ENCODE results near the gene CSMD2. TPM values are rescaled to one million over a fixed set of nuclear protein-coding genes. Genes with fewer than 3 reads are reported as not detected.

Gene CSMD2
- total RNA-seq, 2 experiments from 2014 or later, result not detected

GRCh38 chr1:33979341-33979740, 185.7 kb downstream of the CSMD2 start:
- no peak overlapping the region for H3K4me3 Mint-ChIP-seq
- POLR2A ChIA-PET, result no interaction called here
- TF ChIP-seq CTCF (IDR thresholded peaks at IDR 0.05), result no peak
- no peak for DNase-seq
- no peaks in the 10 kb centered on the region for H3K36me3 Mint-ChIP-seq (ENCODE audit: low read depth)
- peaks cover 17% of the 10 kb centered on the region for H3K27me3 Mint-ChIP-seq
- H3K9me3 Mint-ChIP-seq, result no peaks in the 10 kb centered on the region
- ATAC-seq, result no peak
- H3K4me1 Mint-ChIP-seq (ENCODE audit: low read depth), result no peaks in the 10 kb centered on the region
- intact Hi-C loops (cut with micrococcal nuclease), result no loop called here
- H3K27ac Mint-ChIP-seq, result no peak overlapping the region
- CTCF ChIA-PET, result no interaction called here

GRCh38 chr1:33975961-33976360, 189.1 kb downstream of the CSMD2 start:
- ChIA-PET CTCF (no interaction called here), POLR2A (no interaction called here)
- no peaks in the 10 kb centered on the region for H3K4me1 Mint-ChIP-seq (ENCODE audit: low read depth)
- no peaks in the 10 kb centered on the region for H3K9me3 Mint-ChIP-seq
- H3K27ac Mint-ChIP-seq, result no peak overlapping the region
- ATAC-seq (no peak), DNase-seq (no peak)
- H3K27me3 Mint-ChIP-seq, result peaks cover 13% of the 10 kb centered on the region
- H3K36me3 Mint-ChIP-seq (ENCODE audit: low read depth), result no peaks in the 10 kb centered on the region
- intact Hi-C loops (cut with micrococcal nuclease), result no loop called here
- no peak overlapping the region for H3K4me3 Mint-ChIP-seq
- no peak for TF ChIP-seq CTCF (IDR thresholded peaks at IDR 0.05)

- H3K36me3 Mint-ChIP-seq (ENCODE audit: low read depth), result no peaks in the 10 kb centered on the region
- ATAC-seq (no peak), DNase-seq (no peak)
- ChIA-PET POLR2A (no interaction called here), CTCF (no interaction called here)
- no peak overlapping the region for H3K4me3 Mint-ChIP-seq
- no peak for TF ChIP-seq CTCF (IDR thresholded peaks at IDR 0.05)
- no peaks in the 10 kb centered on the region for H3K9me3 Mint-ChIP-seq
- intact Hi-C loops (cut with micrococcal nuclease), result no loop called here
- peaks cover 9% of the 10 kb centered on the region for H3K27me3 Mint-ChIP-seq
- H3K4me1 Mint-ChIP-seq (ENCODE audit: low read depth), result no peaks in the 10 kb centered on the region
- H3K27ac Mint-ChIP-seq, result no peak overlapping the region
Measured at GRCh38 chr1:33973799-33974545, 191.1 kb downstream of the CSMD2 start.

- no peak overlapping the region for H3K27ac Mint-ChIP-seq
- H3K36me3 Mint-ChIP-seq (ENCODE audit: low read depth), result no peaks in the 10 kb centered on the region
- no peak for ATAC-seq
- TF ChIP-seq CTCF (IDR thresholded peaks at IDR 0.05), result no peak
- CTCF ChIA-PET, result no interaction called here
- intact Hi-C loops (cut with micrococcal nuclease), result no loop called here
- no peaks in the 10 kb centered on the region for H3K4me1 Mint-ChIP-seq (ENCODE audit: low read depth)
- no peak for DNase-seq
- peaks cover 9% of the 10 kb centered on the region for H3K27me3 Mint-ChIP-seq
- H3K9me3 Mint-ChIP-seq, result no peaks in the 10 kb centered on the region
- POLR2A ChIA-PET, result no interaction called here
- H3K4me3 Mint-ChIP-seq, result no peak overlapping the region
Measured at GRCh38 chr1:33972676-33973395, 192.2 kb downstream of the CSMD2 start.

- ChIA-PET CTCF (no interaction called here), POLR2A (no interaction called here)
- Mint-ChIP-seq H3K36me3 (ENCODE audit: low read depth) (no peaks in the 10 kb centered on the region), H3K4me3 (no peak overlapping the region), H3K27me3 (peaks cover 5% of the 10 kb centered on the region), H3K4me1 (ENCODE audit: low read depth) (no peaks in the 10 kb centered on the region), H3K9me3 (no peaks in the 10 kb centered on the region), H3K27ac (no peak overlapping the region)
- no peak for ATAC-seq
- intact Hi-C loops (cut with micrococcal nuclease), result no loop called here
- DNase-seq, result no peak
- TF ChIP-seq CTCF (IDR thresholded peaks at IDR 0.05), result no peak
Measured at GRCh38 chr1:33971913-33972312, 193.1 kb downstream of the CSMD2 start.
